Uterus (tissue), 4 donors: ENCODE data around the gene IL16. TPM values are rescaled to one million over a fixed set of nuclear protein-coding genes. Genes with fewer than 3 reads are reported as not detected.

ENCODE experiments used
- DNase-seq, 2 donors: peaks; one replicate each; pipeline ENCODE4 v3.0.0-alpha.2; 2019 to 2020
- H3K27ac ChIP-seq, 2 donors: fragments of 200-600 bp; sonication (generic); 1 replicate in 1 of 2; 2 replicates in 1 of 2; pipeline ENCODE4 v1.5.1; 2016 to 2018
- H3K27me3 ChIP-seq, 2 donors: fragments of 200-600 bp; sonication (generic); one replicate each; pipeline ENCODE4 v1.5.1; 2018 to 2019; ENCODE audit warnings: control low read depth in 1 of 2
- H3K36me3 ChIP-seq, 2 donors: fragments of 200-600 bp; sonication (generic); one replicate each; pipeline ENCODE4 v1.5.1; 2019; ENCODE audit warnings: control low read depth in 1 of 2
- H3K4me1 ChIP-seq, 2 donors: fragments of 200-600 bp; sonication (generic); one replicate each; pipeline ENCODE4 v1.5.1; 2018 to 2019; ENCODE audit warnings: control low read depth in 1 of 2
- H3K4me3 ChIP-seq, 2 donors: fragments of 200-600 bp; sonication (generic); 1 replicate in 1 of 2; 2 replicates in 1 of 2; pipeline ENCODE4 v1.5.1; 2018 to 2019; ENCODE audit warnings: mild to moderate bottlenecking in 1 of 2
- H3K9me3 ChIP-seq, 2 donors: fragments of 200-600 bp; sonication (generic); one replicate each; pipeline ENCODE4 v1.5.1; 2019; ENCODE audit warnings: control low read depth in 1 of 2
- POLR2A ChIP-seq, 2 donors: fragments of 450-650 bp; IDR thresholded peaks; one replicate each; pipeline ENCODE4 v1.6.1; 2016; ENCODE audit warnings: antibody characterized with exemption in 2 of 2, mild to moderate bottlenecking in 1 of 2, moderate library complexity in 1 of 2
- intact Hi-C: fragments of 100-400 bp; cut with DNase I; formaldehyde crosslinking; loops from one replicate; pipeline ENCODE4 v1.15.1; 2023; ENCODE audit warnings: low total_unique reads
- total RNA-seq, 4 donors: library from RNA; depleted of rRNA in 3 of 4; stranded (reverse); fragments of >200 nt in 3 of 4; gene quantifications; one replicate each; pipeline versions ENCODE4 v1.1.0 to v1.2.4, GENCODE V29; 2014 to 2023
- TF ChIP-seq, protein P1 (sequence below), 4 experiments: fragments of 200-600 bp in 2 of 4; fragments of 450-650 bp in 2 of 4; sonication (generic) in 2 of 4; IDR thresholded peaks; one replicate each; pipeline ENCODE4 v1.5.1; 2016 to 2019; ENCODE audit warnings: antibody characterized with exemption in 4 of 4, mild to moderate bottlenecking in 2 of 4, moderate library complexity in 1 of 4
- donor health status: DM: yes; HTN: yes; CAD: no.

Gene IL16
- total RNA-seq, 4 donors from 2014 or later = 16.6 to 69.2 (median 23.1) TPM

DNA sequence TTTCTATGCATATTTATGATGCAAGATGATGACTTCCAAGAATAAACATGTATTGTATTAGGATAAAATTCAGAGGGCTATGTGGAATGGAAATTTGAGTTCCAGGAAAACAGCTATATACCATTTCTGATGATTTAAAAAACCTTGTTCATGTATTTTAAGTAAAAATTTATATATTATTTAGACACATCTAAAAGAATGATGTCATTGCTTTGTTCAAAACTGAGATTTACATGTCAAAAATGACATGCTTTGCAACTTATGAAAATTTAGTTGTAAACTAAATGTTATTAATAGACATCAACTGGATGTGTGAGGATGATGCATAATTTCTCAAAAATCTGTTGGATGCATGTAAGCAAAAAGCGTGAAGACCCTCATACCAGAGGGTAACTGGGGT lies 125.0 kb downstream of the IL16 start:
- H3K4me3 ChIP-seq = no peak overlapping the region
- no peaks in the 10 kb centered on the region for H3K27me3 ChIP-seq
- no peaks in the 10 kb centered on the region for H3K4me1 ChIP-seq
- intact Hi-C loops = no loop called here
- H3K36me3 ChIP-seq = no peaks in the 10 kb centered on the region
- no peak for DNase-seq
- no peak overlapping the region for H3K27ac ChIP-seq
- no peaks in the 10 kb centered on the region for H3K9me3 ChIP-seq
- TF ChIP-seq POLR2A (IDR thresholded peaks at IDR 0.05) = no peak
- TF ChIP-seq, protein P1, sequence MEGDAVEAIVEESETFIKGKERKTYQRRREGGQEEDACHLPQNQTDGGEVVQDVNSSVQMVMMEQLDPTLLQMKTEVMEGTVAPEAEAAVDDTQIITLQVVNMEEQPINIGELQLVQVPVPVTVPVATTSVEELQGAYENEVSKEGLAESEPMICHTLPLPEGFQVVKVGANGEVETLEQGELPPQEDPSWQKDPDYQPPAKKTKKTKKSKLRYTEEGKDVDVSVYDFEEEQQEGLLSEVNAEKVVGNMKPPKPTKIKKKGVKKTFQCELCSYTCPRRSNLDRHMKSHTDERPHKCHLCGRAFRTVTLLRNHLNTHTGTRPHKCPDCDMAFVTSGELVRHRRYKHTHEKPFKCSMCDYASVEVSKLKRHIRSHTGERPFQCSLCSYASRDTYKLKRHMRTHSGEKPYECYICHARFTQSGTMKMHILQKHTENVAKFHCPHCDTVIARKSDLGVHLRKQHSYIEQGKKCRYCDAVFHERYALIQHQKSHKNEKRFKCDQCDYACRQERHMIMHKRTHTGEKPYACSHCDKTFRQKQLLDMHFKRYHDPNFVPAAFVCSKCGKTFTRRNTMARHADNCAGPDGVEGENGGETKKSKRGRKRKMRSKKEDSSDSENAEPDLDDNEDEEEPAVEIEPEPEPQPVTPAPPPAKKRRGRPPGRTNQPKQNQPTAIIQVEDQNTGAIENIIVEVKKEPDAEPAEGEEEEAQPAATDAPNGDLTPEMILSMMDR (IDR thresholded peaks at IDR 0.05) = no peak

DNA sequence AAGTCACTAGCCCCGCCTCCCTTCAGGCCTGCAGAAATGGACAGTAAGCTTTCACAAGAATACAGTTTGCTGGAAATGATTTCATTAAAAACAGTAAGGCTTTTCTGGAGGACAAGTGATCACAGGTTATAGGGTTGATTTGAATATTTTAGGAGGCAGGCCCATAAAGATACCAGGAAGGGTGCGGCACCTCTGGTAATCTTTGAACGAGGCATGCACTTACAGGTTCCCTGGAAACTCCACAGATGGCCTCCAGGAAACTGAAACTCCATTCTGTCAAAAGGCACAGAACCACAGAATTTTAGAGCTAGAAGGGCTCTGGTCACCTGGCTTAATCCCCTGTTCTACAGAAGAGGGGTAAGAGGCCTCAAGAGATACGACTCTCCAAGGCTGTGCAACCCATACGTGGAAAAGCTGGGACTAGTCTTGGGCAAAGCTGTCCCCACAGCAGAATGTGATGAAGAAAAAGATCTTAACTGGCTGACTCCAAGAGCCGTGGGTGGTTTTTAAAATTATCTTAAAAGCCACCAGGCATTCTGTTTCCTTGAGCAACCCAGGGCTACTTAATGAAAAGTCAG lies 126.1 kb downstream of the IL16 start:
- no peaks in the 10 kb centered on the region for H3K36me3 ChIP-seq
- DNase-seq = no peak
- no peaks in the 10 kb centered on the region for H3K27me3 ChIP-seq
- no peaks in the 10 kb centered on the region for H3K9me3 ChIP-seq
- peak overlapping the region in 1 of 2 donors; percentile 18 for H3K27ac ChIP-seq
- peak overlapping the region; percentile 88 to 95 for H3K4me3 ChIP-seq
- no peak for TF ChIP-seq POLR2A (IDR thresholded peaks at IDR 0.05)
- TF ChIP-seq, protein P1 (IDR thresholded peaks at IDR 0.05) = no peak
- intact Hi-C loops = no loop called here
- no peaks in the 10 kb centered on the region for H3K4me1 ChIP-seq

DNA sequence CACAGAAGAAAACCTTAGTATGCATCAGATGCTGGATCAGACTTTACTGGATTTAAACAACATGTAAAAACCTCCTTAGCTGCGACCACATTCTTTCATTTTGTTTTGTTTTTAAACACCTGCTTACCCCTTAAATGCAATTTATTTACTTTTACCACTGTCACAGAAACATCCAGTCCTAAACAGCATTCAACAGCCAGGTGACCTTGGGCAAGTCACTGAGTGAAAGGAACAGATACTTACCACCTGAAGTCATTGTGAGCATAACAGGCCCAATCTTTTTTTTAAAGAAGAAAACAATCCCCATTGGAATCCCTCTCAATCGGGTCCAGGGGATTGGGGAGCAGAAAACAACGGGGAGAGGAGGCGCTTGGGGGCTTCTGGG lies 126.9 kb downstream of the IL16 start:
- DNase-seq = no peak
- H3K9me3 ChIP-seq = no peaks in the 10 kb centered on the region
- TF ChIP-seq POLR2A (IDR thresholded peaks at IDR 0.05) = no peak
- TF ChIP-seq, protein P1 (IDR thresholded peaks at IDR 0.05) = no peak
- H3K36me3 ChIP-seq = no peaks in the 10 kb centered on the region
- H3K4me3 ChIP-seq = peak overlapping the region; percentile 88 to 95
- no peaks in the 10 kb centered on the region for H3K4me1 ChIP-seq
- H3K27ac ChIP-seq = peak overlapping the region; percentile 78 to 86
- intact Hi-C loops = no loop called here
- no peaks in the 10 kb centered on the region for H3K27me3 ChIP-seq

DNA sequence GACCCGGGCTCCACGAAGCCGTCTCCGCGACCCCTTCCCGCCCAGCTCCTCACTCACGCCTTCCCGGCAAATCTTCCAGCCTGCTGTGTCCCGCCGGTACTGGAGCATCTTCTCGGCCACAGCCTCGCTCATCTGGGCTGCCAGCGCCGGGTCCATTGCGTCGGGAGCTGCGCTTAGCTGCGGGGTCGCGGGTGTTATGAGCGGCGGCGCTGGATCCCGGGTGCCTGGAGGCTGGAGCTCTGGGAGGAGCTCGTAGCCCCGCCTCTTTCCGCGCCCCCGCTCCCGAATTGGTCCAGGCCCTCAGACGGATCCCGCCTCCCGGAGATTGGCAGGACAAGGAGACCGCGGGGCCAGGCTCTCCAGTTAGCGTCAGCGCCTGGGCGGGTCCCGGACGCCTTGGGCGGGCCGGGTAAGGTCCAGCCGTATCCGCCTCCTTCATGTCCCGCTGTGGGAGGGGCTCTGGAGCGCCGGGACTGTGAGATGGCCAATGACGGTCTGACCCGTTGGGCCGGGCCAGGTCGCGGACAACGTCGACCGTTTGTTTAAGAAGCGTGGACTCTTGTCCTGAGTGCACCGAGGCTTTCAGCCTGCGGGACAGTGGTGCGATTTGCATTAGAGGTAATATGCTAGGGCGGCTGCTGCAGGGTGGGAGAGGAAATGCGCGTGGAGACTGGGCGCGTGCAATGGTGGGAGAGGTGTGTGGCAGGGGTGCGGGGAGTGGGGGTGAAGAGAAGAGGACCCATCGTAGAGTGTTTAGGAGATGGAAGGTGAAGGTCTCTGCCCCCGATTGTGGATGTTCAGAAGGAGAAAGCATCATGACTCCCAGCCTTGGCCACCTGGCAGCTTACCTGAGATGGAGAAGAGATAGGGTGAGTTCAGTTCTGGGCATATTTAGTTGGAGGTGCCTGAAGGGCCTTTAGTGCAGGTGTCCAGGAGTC lies 127.5 kb downstream of the IL16 start, which contains the start of gene STARD5:
TSS of gene STARD5 (minus strand) at position 198 of the 938 bp plus-strand sequence. CDS start at position 156, 42 bp downstream.
- intact Hi-C loops = no loop called here
- DNase-seq = peak; percentile 99

More for the DNA sequence above, 127.5 kb downstream of the IL16 start, which contains the start of gene STARD5:
- H3K4me1 ChIP-seq = no peaks in the 10 kb centered on the region
- H3K27ac ChIP-seq = peak within 1 kb of the TSS; percentile 78 to 86
- no peaks in the 10 kb centered on the region for H3K27me3 ChIP-seq
- H3K9me3 ChIP-seq = no peaks in the 10 kb centered on the region
- TF ChIP-seq POLR2A (IDR thresholded peaks at IDR 0.05) = peak; percentile 80 to 87
- TF ChIP-seq, protein P1 (IDR thresholded peaks at IDR 0.05) = no peak
- no peaks in the 10 kb centered on the region for H3K36me3 ChIP-seq
- peak within 1 kb of the TSS; percentile 88 to 95 for H3K4me3 ChIP-seq
